ENCODE results near the gene SORCS1. TPM values are rescaled to one million over a fixed set of nuclear protein-coding genes. Genes with fewer than 3 reads are reported as not detected.

The SORCS1 gene
- polyA plus RNA-seq, 1 donor: 6.5 TPM

GRCh38 chr10:107160866-107161265 lies 3.6 kb downstream of the SORCS1 start:
- no CpG with 5 or more reads among the region's 3 CpGs for WGBS (ENCODE audit: insufficient coverage, low lambda C conversion rate)

DNA sequence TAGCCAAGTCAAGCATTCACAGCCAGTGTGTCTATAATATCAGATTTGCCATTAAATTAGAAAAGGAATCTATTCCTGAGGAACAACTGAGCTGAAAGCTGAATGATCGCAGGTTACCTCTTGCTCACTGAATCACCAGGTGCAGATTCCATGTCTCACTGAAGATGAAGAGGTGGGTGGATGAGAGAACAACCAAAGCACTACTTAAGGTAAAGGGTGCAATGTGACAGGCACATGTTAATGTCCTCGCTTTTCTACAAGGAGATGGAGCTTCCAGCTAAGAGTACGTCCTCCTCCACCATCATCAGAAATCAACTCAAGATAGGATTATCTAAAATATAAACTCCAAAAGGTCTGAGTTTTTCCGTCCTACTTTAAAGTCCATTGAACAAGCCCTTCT lies 4.6 kb downstream of the SORCS1 start:
- H3K9me3 ChIP-seq (ENCODE audit: control insufficient read depth, low read depth, low read length): no peaks in the 10 kb centered on the region
- H3K27me3 ChIP-seq (ENCODE audit: control insufficient read depth, insufficient read depth, low read length): peaks cover 26% of the 10 kb centered on the region
- H3K36me3 ChIP-seq (ENCODE audit: control insufficient read depth, insufficient read depth, low read length): no peaks in the 10 kb centered on the region
- DNase-seq: no peak
- H3K4me3 ChIP-seq (ENCODE audit: low read length): no peak overlapping the region
- no peak overlapping the region for H3K27ac ChIP-seq (ENCODE audit: low read length)
- 80% methylated on average over 1 of the region's 4 CpGs for WGBS (ENCODE audit: insufficient coverage, low lambda C conversion rate)
- no peaks in the 10 kb centered on the region for H3K4me1 ChIP-seq (ENCODE audit: control insufficient read depth, insufficient read depth, low read length)

More at GRCh38 chr10:107160866-107161265, 3.6 kb downstream of the SORCS1 start:
- no peaks in the 10 kb centered on the region for H3K4me1 ChIP-seq (ENCODE audit: control insufficient read depth, insufficient read depth, low read length)
- no peak overlapping the region for H3K4me3 ChIP-seq (ENCODE audit: low read length)
- DNase-seq: no peak
- H3K27ac ChIP-seq (ENCODE audit: low read length): no peak overlapping the region
- no peaks in the 10 kb centered on the region for H3K36me3 ChIP-seq (ENCODE audit: control insufficient read depth, insufficient read depth, low read length)
- H3K27me3 ChIP-seq (ENCODE audit: control insufficient read depth, insufficient read depth, low read length): peaks cover 36% of the 10 kb centered on the region
- no peaks in the 10 kb centered on the region for H3K9me3 ChIP-seq (ENCODE audit: control insufficient read depth, low read depth, low read length)

DNA sequence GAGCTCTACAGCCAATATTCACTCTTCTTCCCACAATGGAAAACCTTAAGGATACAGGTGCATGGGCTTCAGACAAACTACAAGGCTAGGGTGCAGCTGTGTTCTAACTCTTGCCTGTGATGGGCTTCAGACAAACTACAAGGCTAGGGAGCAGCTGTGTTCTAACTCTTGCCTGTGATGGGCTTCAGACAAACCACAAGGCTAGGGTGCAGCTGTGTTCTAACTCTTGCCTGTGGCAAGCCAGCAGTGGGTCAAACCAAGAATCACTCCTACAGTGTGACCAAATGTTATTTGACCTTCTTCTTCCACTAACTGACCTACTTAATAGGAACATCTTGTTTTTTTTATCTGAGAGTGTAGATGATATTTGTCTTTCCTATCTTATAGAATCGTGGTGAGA lies 7.4 kb downstream of the SORCS1 start:
- H3K27me3 ChIP-seq (ENCODE audit: control insufficient read depth, insufficient read depth, low read length): peaks cover 9% of the 10 kb centered on the region
- H3K27ac ChIP-seq (ENCODE audit: low read length): no peak overlapping the region
- no peak for DNase-seq
- no peaks in the 10 kb centered on the region for H3K4me1 ChIP-seq (ENCODE audit: control insufficient read depth, insufficient read depth, low read length)
- WGBS (ENCODE audit: insufficient coverage, low lambda C conversion rate): 67% methylated on average over 1 of the region's 1 CpG
- no peaks in the 10 kb centered on the region for H3K9me3 ChIP-seq (ENCODE audit: control insufficient read depth, low read depth, low read length)
- no peaks in the 10 kb centered on the region for H3K36me3 ChIP-seq (ENCODE audit: control insufficient read depth, insufficient read depth, low read length)
- no peak overlapping the region for H3K4me3 ChIP-seq (ENCODE audit: low read length)

GRCh38 chr10:107152087-107152486 lies 12.4 kb downstream of the SORCS1 start:
- H3K27me3 ChIP-seq (ENCODE audit: control insufficient read depth, insufficient read depth, low read length): no peaks in the 10 kb centered on the region
- no peak overlapping the region for H3K27ac ChIP-seq (ENCODE audit: low read length)
- no CpG with 5 or more reads among the region's 1 CpG for WGBS (ENCODE audit: insufficient coverage, low lambda C conversion rate)
- no peaks in the 10 kb centered on the region for H3K4me1 ChIP-seq (ENCODE audit: control insufficient read depth, insufficient read depth, low read length)
- no peaks in the 10 kb centered on the region for H3K36me3 ChIP-seq (ENCODE audit: control insufficient read depth, insufficient read depth, low read length)
- H3K4me3 ChIP-seq (ENCODE audit: low read length): no peak overlapping the region
- DNase-seq: no peak
- H3K9me3 ChIP-seq (ENCODE audit: control insufficient read depth, low read depth, low read length): no peaks in the 10 kb centered on the region

- no peaks in the 10 kb centered on the region for H3K36me3 ChIP-seq (ENCODE audit: control insufficient read depth, insufficient read depth, low read length)
- no peak overlapping the region for H3K27ac ChIP-seq (ENCODE audit: low read length)
- no peak for DNase-seq
- WGBS (ENCODE audit: insufficient coverage, low lambda C conversion rate): 100% methylated on average over 3 of the region's 6 CpGs
- no peak overlapping the region for H3K4me3 ChIP-seq (ENCODE audit: low read length)
- no peaks in the 10 kb centered on the region for H3K4me1 ChIP-seq (ENCODE audit: control insufficient read depth, insufficient read depth, low read length)
- H3K9me3 ChIP-seq (ENCODE audit: control insufficient read depth, low read depth, low read length): no peaks in the 10 kb centered on the region
- H3K27me3 ChIP-seq (ENCODE audit: control insufficient read depth, insufficient read depth, low read length): no peaks in the 10 kb centered on the region
These were observed 15.6 kb downstream of the SORCS1 start for GRCh38 chr10:107148906-107149305.

DNA sequence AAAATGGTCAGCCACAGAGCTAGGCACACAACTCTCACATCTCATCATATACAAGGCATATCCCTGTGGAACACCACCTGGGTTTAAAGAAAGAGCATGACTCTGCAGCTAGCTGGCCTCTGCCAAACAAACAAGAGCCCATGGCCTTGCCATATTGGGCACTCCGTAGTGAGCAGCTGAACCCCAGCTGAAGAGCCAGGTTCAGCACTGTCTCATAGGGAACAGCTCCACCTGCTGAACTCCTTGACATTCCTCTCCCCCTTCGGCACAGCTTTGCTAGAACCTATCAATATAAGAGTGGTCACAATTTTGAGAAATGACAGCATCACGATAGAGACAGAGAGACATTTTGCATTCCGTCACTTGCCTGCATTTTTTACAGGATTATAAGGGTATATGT lies 20.0 kb downstream of the SORCS1 start:
- H3K27ac ChIP-seq (ENCODE audit: low read length): no peak overlapping the region
- H3K4me1 ChIP-seq (ENCODE audit: control insufficient read depth, insufficient read depth, low read length): no peaks in the 10 kb centered on the region
- WGBS (ENCODE audit: insufficient coverage, low lambda C conversion rate): no CpG with 5 or more reads among the region's 4 CpGs
- no peak overlapping the region for H3K4me3 ChIP-seq (ENCODE audit: low read length)
- no peaks in the 10 kb centered on the region for H3K27me3 ChIP-seq (ENCODE audit: control insufficient read depth, insufficient read depth, low read length)
- H3K9me3 ChIP-seq (ENCODE audit: control insufficient read depth, low read depth, low read length): no peaks in the 10 kb centered on the region
- no peaks in the 10 kb centered on the region for H3K36me3 ChIP-seq (ENCODE audit: control insufficient read depth, insufficient read depth, low read length)
- no peak for DNase-seq

- Histone ChIP-seq H3K36me3 (ENCODE audit: control insufficient read depth, insufficient read depth, low read length) (no peaks in the 10 kb centered on the region), H3K27me3 (ENCODE audit: control insufficient read depth, insufficient read depth, low read length) (no peaks in the 10 kb centered on the region), H3K27ac (ENCODE audit: low read length) (no peak overlapping the region), H3K9me3 (ENCODE audit: control insufficient read depth, low read depth, low read length) (no peaks in the 10 kb centered on the region), H3K4me3 (ENCODE audit: low read length) (no peak overlapping the region), H3K4me1 (ENCODE audit: control insufficient read depth, insufficient read depth, low read length) (no peaks in the 10 kb centered on the region)
- no CpG with 5 or more reads among the region's 2 CpGs for WGBS (ENCODE audit: insufficient coverage, low lambda C conversion rate)
- no peak for DNase-seq
These were observed 22.9 kb downstream of the SORCS1 start for GRCh38 chr10:107141524-107142061.

- no peak overlapping the region for H3K4me3 ChIP-seq (ENCODE audit: low read length)
- no peak for DNase-seq
These were observed 25.3 kb downstream of the SORCS1 start for GRCh38 chr10:107139237-107139636.

DNA sequence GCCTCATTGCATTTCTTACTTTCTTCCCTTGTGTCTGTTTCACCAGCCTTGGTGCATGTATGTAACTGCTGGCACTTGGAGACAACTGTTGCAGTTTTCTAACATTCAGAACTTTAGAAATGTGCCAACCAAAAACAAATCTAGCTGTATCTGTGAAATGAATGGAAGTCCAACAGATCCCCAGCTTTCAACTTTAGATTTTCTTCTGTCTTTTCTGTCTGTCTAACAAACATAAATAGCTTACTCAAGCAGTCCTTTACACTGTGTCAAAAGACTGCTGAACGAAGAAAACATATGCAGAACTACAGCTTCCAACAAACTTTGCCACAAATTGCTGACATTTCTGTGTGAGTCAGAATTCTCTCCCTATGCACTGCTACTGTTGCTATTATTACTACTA lies 30.9 kb downstream of the SORCS1 start:
- H3K27ac ChIP-seq (ENCODE audit: low read length): no peak overlapping the region

More at GRCh38 chr10:107139237-107139636, 25.3 kb downstream of the SORCS1 start:
- no peak overlapping the region for H3K27ac ChIP-seq (ENCODE audit: low read length)
- H3K36me3 ChIP-seq (ENCODE audit: control insufficient read depth, insufficient read depth, low read length): no peaks in the 10 kb centered on the region
- H3K9me3 ChIP-seq (ENCODE audit: control insufficient read depth, low read depth, low read length): no peaks in the 10 kb centered on the region
- H3K4me1 ChIP-seq (ENCODE audit: control insufficient read depth, insufficient read depth, low read length): no peaks in the 10 kb centered on the region
- no peaks in the 10 kb centered on the region for H3K27me3 ChIP-seq (ENCODE audit: control insufficient read depth, insufficient read depth, low read length)

GRCh38 chr10:107129000-107129399 lies 35.5 kb downstream of the SORCS1 start:
- WGBS (ENCODE audit: insufficient coverage, low lambda C conversion rate): 93% methylated on average over 3 of the region's 6 CpGs
- Histone ChIP-seq H3K9me3 (ENCODE audit: control insufficient read depth, low read depth, low read length) (no peaks in the 10 kb centered on the region), H3K36me3 (ENCODE audit: control insufficient read depth, insufficient read depth, low read length) (no peaks in the 10 kb centered on the region), H3K27ac (ENCODE audit: low read length) (no peak overlapping the region), H3K4me1 (ENCODE audit: control insufficient read depth, insufficient read depth, low read length) (no peaks in the 10 kb centered on the region), H3K27me3 (ENCODE audit: control insufficient read depth, insufficient read depth, low read length) (no peaks in the 10 kb centered on the region), H3K4me3 (ENCODE audit: low read length) (no peak overlapping the region)
- DNase-seq: no peak

More for the DNA sequence above, 30.9 kb downstream of the SORCS1 start:
- DNase-seq: no peak
- no peaks in the 10 kb centered on the region for H3K27me3 ChIP-seq (ENCODE audit: control insufficient read depth, insufficient read depth, low read length)
- no peaks in the 10 kb centered on the region for H3K9me3 ChIP-seq (ENCODE audit: control insufficient read depth, low read depth, low read length)
- H3K4me3 ChIP-seq (ENCODE audit: low read length): no peak overlapping the region
- no peaks in the 10 kb centered on the region for H3K36me3 ChIP-seq (ENCODE audit: control insufficient read depth, insufficient read depth, low read length)
- H3K4me1 ChIP-seq (ENCODE audit: control insufficient read depth, insufficient read depth, low read length): no peaks in the 10 kb centered on the region
- WGBS (ENCODE audit: insufficient coverage, low lambda C conversion rate): no CpG with 5 or more reads among the region's 1 CpG

DNA sequence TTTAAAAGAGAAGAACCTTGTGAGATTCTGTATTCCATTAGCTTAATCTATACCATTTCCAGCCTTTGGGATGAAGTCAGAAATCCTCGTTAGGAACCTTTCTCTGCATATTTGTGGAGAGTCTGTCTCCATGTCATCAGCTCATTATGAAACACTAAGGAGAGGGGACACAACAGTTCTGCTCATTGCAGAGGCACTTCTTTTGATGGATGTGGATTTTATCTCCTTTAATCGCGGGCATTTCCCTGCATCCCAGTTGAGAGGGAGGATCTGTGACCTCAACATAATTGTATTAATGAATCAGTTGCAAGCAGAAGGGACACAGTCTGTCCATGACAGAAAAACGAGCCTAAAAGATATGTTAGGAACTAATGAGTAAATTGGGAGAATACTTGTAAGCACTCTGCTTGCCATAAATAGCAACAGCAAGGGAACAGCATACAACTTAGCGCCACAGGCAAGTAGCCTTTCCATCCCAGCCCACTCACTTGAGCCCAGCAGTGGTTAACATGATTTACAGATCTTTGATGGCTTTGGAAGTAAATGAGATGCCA lies 37.9 kb downstream of the SORCS1 start:
- Histone ChIP-seq H3K27ac (ENCODE audit: low read length) (no peak overlapping the region), H3K4me1 (ENCODE audit: control insufficient read depth, insufficient read depth, low read length) (no peaks in the 10 kb centered on the region), H3K4me3 (ENCODE audit: low read length) (no peak overlapping the region), H3K9me3 (ENCODE audit: control insufficient read depth, low read depth, low read length) (no peaks in the 10 kb centered on the region), H3K27me3 (ENCODE audit: control insufficient read depth, insufficient read depth, low read length) (no peaks in the 10 kb centered on the region), H3K36me3 (ENCODE audit: control insufficient read depth, insufficient read depth, low read length) (no peaks in the 10 kb centered on the region)
- DNase-seq: no peak
- WGBS (ENCODE audit: insufficient coverage, low lambda C conversion rate): no CpG with 5 or more reads among the region's 5 CpGs
